Stimulated activated CD4-positive, alpha-beta T cell treated with anti-CD3 and anti-CD28 coated beads, Interleukin-1b, Interleukin-23, amount 100 ng/mL, for 24 hours (primary cell): ENCODE measurements around the gene KRT26.
A peak's percentile ranks its signal among the peaks of the same experiment; 100 is the strongest.
"Not testable (repeated sequence)": the region's sequence is repeated elsewhere in the genome, so short reads cannot be mapped to it uniquely, and the experiment has no call there.

Experiments used
- DNase-seq, 4 experiments: peaks; one replicate each; pipeline ENCODE4 v3.0.0-alpha.2; 2020; ENCODE audit warnings: low read depth in 4 of 4, low spot score in 1 of 4

KRT26 gene

GRCh38 chr17:40794466-40794865 lies 22.5 kb upstream of the KRT26 start:
- no peak for DNase-seq

GRCh38 chr17:40793832-40794231 lies 21.8 kb upstream of the KRT26 start:
- DNase-seq: no peak

GRCh38 chr17:40791787-40792436 lies 19.9 kb upstream of the KRT26 start:
- no peak for DNase-seq

GRCh38 chr17:40791111-40791510 lies 19.1 kb upstream of the KRT26 start:
- DNase-seq: no peak

- DNase-seq: no peak
Observed at GRCh38 chr17:40782450-40782849, 10.4 kb upstream of the KRT26 start, which contains the start of gene KRT27. Gene KRT27 (minus strand): TSS chr17:40782550. CDS start chr17:40782493, 57 bp downstream.

GRCh38 chr17:40779181-40779909 lies 7.3 kb upstream of the KRT26 start:
- peak in 1 of 4 experiments; percentile 7 for DNase-seq

- no peak for DNase-seq
Observed at GRCh38 chr17:40778461-40778860, 6.5 kb upstream of the KRT26 start.

GRCh38 chr17:40777971-40778370 lies 6.0 kb upstream of the KRT26 start:
- no peak for DNase-seq

- DNase-seq: no peak
Observed at GRCh38 chr17:40777459-40777858, 5.5 kb upstream of the KRT26 start.

- no peak for DNase-seq
Observed at GRCh38 chr17:40775945-40776344, 3.9 kb upstream of the KRT26 start.

GRCh38 chr17:40765657-40766056 lies 6.3 kb downstream of the KRT26 start:
- no peak for DNase-seq

- no peak for DNase-seq
Observed at GRCh38 chr17:40763752-40764151, 8.2 kb downstream of the KRT26 start.

GRCh38 chr17:40760105-40761016 lies 11.6 kb downstream of the KRT26 start:
- no peak for DNase-seq

- DNase-seq: no peak
Observed at GRCh38 chr17:40755231-40755630, 16.8 kb downstream of the KRT26 start, which contains the start of gene KRT25. Gene KRT25 (minus strand): TSS chr17:40755331. CDS start chr17:40755271, 60 bp downstream.

GRCh38 chr17:40753804-40754203 lies 18.2 kb downstream of the KRT26 start:
- no peak for DNase-seq

GRCh38 chr17:40751065-40751464 lies 20.9 kb downstream of the KRT26 start:
- no peak for DNase-seq

GRCh38 chr17:40750391-40750790 lies 21.6 kb downstream of the KRT26 start:
- DNase-seq: no peak

GRCh38 chr17:40748666-40749065 lies 23.3 kb downstream of the KRT26 start:
- DNase-seq: not testable (repeated sequence)

GRCh38 chr17:40738553-40738952 lies 33.4 kb downstream of the KRT26 start:
- no peak for DNase-seq

- no peak for DNase-seq
Observed at GRCh38 chr17:40735016-40735415, 37.0 kb downstream of the KRT26 start.

GRCh38 chr17:40734018-40734417 lies 38.0 kb downstream of the KRT26 start:
- no peak for DNase-seq

GRCh38 chr17:40730970-40731369 lies 41.0 kb downstream of the KRT26 start:
- DNase-seq: no peak
